Hepatocyte (in vitro differentiated cells): Measurements from ENCODE around the gene MAD1L1. TPM values are rescaled to one million over a fixed set of nuclear protein-coding genes. Genes with fewer than 3 reads are reported as not detected.

Experiments
- DNase-seq: peaks from one replicate; pipeline ENCODE4 v3.0.0-alpha.2; 2016; ENCODE audit warnings: low spot score
- H2AFZ ChIP-seq: fragments of 200-600 bp; sonication (generic); 2 replicates; pipeline ENCODE4 v1.6.0; 2016; ENCODE audit warnings: antibody characterized with exemption, mild to moderate bottlenecking
- H3K27ac ChIP-seq: fragments of 200-600 bp; sonication (generic); 2 replicates; pipeline ENCODE4 v1.5.1; 2016; ENCODE audit warnings: mild to moderate bottlenecking
- H3K27me3 ChIP-seq: fragments of 200-600 bp; sonication (generic); 2 replicates; pipeline ENCODE4 v1.6.1; 2016
- H3K36me3 ChIP-seq: fragments of 200-600 bp; sonication (generic); replicated peaks from 2 replicates; pipeline ENCODE4 v1.5.1; 2016; ENCODE audit warnings: low read depth; ENCODE audit not compliant: insufficient read depth
- H3K4me1 ChIP-seq: fragments of 200-600 bp; sonication (generic); 2 replicates; pipeline ENCODE4 v1.5.1; 2016; ENCODE audit warnings: mild to moderate bottlenecking, moderate library complexity; ENCODE audit not compliant: insufficient read depth
- H3K4me2 ChIP-seq: fragments of 200-600 bp; sonication (generic); 2 replicates; pipeline ENCODE4 v1.6.0; 2016
- H3K4me3 ChIP-seq: fragments of 200-600 bp; sonication (generic); 2 replicates; pipeline ENCODE4 v1.5.1; 2016; ENCODE audit warnings: mild to moderate bottlenecking
- H3K79me2 ChIP-seq: fragments of 200-600 bp; sonication (generic); 2 replicates; pipeline ENCODE4 v1.6.0; 2017; ENCODE audit warnings: mild to moderate bottlenecking
- H3K9me2 ChIP-seq: fragments of 200-600 bp; sonication (generic); replicated peaks from 2 replicates; pipeline ENCODE4 v1.6.0; 2017; ENCODE audit warnings: mild to moderate bottlenecking; ENCODE audit not compliant: insufficient read depth
- H3K9me3 ChIP-seq: fragments of 200-600 bp; sonication (generic); 2 replicates; pipeline ENCODE4 v1.5.1; 2016; ENCODE audit warnings: low read depth, mild to moderate bottlenecking
- H4K20me1 ChIP-seq: fragments of 200-600 bp; sonication (generic); 2 replicates; pipeline ENCODE4 v1.6.0; 2016; ENCODE audit warnings: mild to moderate bottlenecking; ENCODE audit not compliant: insufficient read depth, poor library complexity, severe bottlenecking
- EZH2 ChIP-seq: fragments of 200-600 bp; sonication (generic); IDR thresholded peaks from 2 replicates; pipeline ENCODE4 v1.6.1; 2016; ENCODE audit warnings: antibody characterized with exemption, mild to moderate bottlenecking, borderline replicate concordance
- EZH2phosphoT487 ChIP-seq: fragments of 200-600 bp; sonication (generic); IDR thresholded peaks from one replicate; pipeline ENCODE4 v1.6.1; 2018; ENCODE audit warnings: antibody characterized with exemption, mild to moderate bottlenecking, low read depth, moderate library complexity; ENCODE audit not compliant: unreplicated experiment, severe bottlenecking
- WGBS: methylation state at CpG from one replicate; pipeline ENCODE4 v1.1.6; 2016; ENCODE audit warnings: low lambda C conversion rate; ENCODE audit errors: missing lambda C conversion rate; 5-methylcytosine and 5-hydroxymethylcytosine counted together
- polyA plus RNA-seq: library from polyadenylated mRNA; unstranded; fragments of >200 nt; fragmentation: Nextera tagmentation; extraction: Ambion mirVana; gene quantifications from 2 replicates; pipeline ENCODE4 v1.2.1, GENCODE V29; 2016
- total RNA-seq: library from RNA; depleted of rRNA; stranded (reverse); fragments of >200 nt; gene quantifications from 2 replicates; pipeline ENCODE4 v1.2.3, GENCODE V29; 2014
- TF ChIP-seq, protein P1 (sequence below): fragments of 200-600 bp; sonication (generic); IDR thresholded peaks from 2 replicates; pipeline ENCODE4 v1.5.1; 2016; ENCODE audit warnings: antibody characterized with exemption, mild to moderate bottlenecking; ENCODE audit not compliant: poor library complexity

MAD1L1 gene
- total and polyA plus RNA-seq, 2 experiments from 2014 or later, result 30.7 to 31.0 TPM

DNA sequence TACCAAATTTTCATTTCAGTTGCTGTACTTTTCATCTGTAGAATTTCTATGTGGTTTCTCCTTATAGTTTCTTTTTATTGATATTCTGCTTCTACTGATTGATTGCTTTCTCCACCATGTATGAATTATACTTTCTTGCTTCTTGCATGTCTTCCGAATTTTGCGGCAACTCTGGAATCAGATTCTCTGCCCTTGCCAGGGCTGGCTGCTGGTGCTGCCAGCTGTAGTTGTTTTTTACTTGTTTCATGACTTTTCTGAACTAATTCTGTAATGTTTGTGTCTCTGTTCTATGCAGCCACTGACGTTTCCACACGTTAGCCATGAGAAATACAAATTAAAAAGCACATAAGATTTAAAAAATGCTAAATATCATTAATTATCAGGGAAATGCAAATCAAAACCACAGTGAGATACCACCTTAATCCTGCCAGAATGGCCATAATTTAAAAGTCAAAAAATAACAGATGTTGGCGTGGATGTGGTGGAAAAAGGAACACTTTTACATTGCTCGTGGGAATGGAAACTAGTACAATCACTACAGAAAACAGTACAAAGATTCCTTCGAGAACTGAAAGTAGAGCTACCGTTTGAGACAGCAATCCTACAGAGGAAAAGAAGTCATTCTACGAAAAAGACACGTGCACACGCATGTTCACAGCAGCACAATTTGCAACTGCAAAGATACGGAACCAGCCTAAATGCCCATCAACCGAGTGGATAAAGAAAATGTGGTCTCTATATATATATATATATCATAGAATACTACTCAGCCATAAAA is 51.5 kb downstream of the MAD1L1 start:
- no peak overlapping the region for H3K27ac ChIP-seq
- no peak overlapping the region for H3K4me3 ChIP-seq
- no peaks in the 10 kb centered on the region for H3K9me3 ChIP-seq
- H3K79me2 ChIP-seq, result no peaks in the 10 kb centered on the region
- 97% methylated on average over 13 of the region's 13 CpGs for WGBS
- H2AFZ ChIP-seq, result no peak overlapping the region
- DNase-seq, result no peak
- TF ChIP-seq, protein P1, sequence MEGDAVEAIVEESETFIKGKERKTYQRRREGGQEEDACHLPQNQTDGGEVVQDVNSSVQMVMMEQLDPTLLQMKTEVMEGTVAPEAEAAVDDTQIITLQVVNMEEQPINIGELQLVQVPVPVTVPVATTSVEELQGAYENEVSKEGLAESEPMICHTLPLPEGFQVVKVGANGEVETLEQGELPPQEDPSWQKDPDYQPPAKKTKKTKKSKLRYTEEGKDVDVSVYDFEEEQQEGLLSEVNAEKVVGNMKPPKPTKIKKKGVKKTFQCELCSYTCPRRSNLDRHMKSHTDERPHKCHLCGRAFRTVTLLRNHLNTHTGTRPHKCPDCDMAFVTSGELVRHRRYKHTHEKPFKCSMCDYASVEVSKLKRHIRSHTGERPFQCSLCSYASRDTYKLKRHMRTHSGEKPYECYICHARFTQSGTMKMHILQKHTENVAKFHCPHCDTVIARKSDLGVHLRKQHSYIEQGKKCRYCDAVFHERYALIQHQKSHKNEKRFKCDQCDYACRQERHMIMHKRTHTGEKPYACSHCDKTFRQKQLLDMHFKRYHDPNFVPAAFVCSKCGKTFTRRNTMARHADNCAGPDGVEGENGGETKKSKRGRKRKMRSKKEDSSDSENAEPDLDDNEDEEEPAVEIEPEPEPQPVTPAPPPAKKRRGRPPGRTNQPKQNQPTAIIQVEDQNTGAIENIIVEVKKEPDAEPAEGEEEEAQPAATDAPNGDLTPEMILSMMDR, result no peak
- no peaks in the 10 kb centered on the region for H3K27me3 ChIP-seq
- H3K36me3 ChIP-seq, result no peaks in the 10 kb centered on the region
- no peaks in the 10 kb centered on the region for H3K4me1 ChIP-seq
- H3K9me2 ChIP-seq, result no peaks in the 10 kb centered on the region
- no peaks in the 10 kb centered on the region for H4K20me1 ChIP-seq
- no peak overlapping the region for H3K4me2 ChIP-seq

DNA sequence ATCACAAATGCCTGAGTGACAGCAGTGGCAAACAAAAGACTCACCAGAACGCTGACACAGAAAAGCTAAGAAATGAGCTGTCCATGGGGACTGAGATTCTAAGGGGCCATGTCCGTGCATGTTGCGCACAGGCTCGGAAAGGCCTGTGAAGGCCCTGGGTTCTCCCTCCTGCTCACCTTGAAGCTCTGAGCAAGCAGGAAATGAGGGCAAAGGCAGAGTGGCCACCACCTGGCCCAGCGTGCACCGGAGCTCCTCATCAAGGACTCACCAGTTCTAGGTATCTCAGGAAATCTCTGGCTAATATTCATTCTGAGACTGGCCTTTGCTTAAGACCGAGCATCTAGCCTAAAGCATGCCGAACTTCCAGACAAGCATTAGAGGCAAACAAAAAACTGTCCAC is 52.7 kb downstream of the MAD1L1 start:
- no peak overlapping the region for H2AFZ ChIP-seq
- no peak overlapping the region for H3K4me3 ChIP-seq
- no peaks in the 10 kb centered on the region for H3K9me3 ChIP-seq
- no peaks in the 10 kb centered on the region for H3K9me2 ChIP-seq
- H3K27me3 ChIP-seq, result no peaks in the 10 kb centered on the region
- H3K27ac ChIP-seq, result no peak overlapping the region
- WGBS, result 91% methylated on average over 8 of the region's 8 CpGs
- H3K79me2 ChIP-seq, result no peaks in the 10 kb centered on the region
- H4K20me1 ChIP-seq, result no peaks in the 10 kb centered on the region
- H3K4me2 ChIP-seq, result no peak overlapping the region
- peaks cover 1% of the 10 kb centered on the region for H3K4me1 ChIP-seq
- H3K36me3 ChIP-seq, result no peaks in the 10 kb centered on the region
- DNase-seq, result no peak
- TF ChIP-seq EZH2, result no peak
- TF ChIP-seq, protein P1, result no peak
- TF ChIP-seq EZH2phosphoT487, result no peak

DNA sequence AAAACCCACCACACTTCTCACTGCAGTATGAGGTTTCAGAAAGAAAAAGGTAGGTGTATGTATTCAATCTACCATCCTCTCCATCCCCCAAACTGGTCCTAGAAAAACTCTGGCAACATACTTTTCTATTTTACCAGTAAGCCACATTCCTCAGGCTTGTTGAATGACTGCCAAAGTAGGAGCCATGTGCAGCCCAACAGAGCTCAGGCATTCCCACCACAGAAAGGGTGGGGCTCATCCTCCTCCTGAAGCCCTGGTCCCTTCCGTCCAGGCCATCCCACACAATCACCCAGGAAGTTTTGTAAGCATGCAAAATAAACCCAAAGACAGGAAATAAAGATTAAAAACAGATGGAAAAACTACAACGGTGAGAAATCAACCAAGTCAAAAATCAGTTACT is 57.2 kb downstream of the MAD1L1 start:
- no peaks in the 10 kb centered on the region for H3K27me3 ChIP-seq
- H3K4me1 ChIP-seq, result peaks cover 11% of the 10 kb centered on the region
- no peaks in the 10 kb centered on the region for H3K36me3 ChIP-seq
- 34% methylated on average over 2 of the region's 2 CpGs for WGBS
- no peaks in the 10 kb centered on the region for H3K9me2 ChIP-seq
- no peak overlapping the region for H2AFZ ChIP-seq
- no peak overlapping the region for H3K4me2 ChIP-seq
- peak; percentile 62 for DNase-seq
- H3K79me2 ChIP-seq, result no peaks in the 10 kb centered on the region
- no peaks in the 10 kb centered on the region for H4K20me1 ChIP-seq
- TF ChIP-seq EZH2 (no peak), EZH2phosphoT487 (no peak)
- TF ChIP-seq, protein P1, result no peak
- H3K27ac ChIP-seq, result peak overlapping the region; percentile 35
- no peak overlapping the region for H3K4me3 ChIP-seq
- H3K9me3 ChIP-seq, result no peaks in the 10 kb centered on the region
